ENCODE measurements around the gene SMIM28. TPM values are rescaled to one million over a fixed set of nuclear protein-coding genes. Genes with fewer than 3 reads are reported as not detected.

Gene SMIM28
- total RNA-seq, 1 donor from 2014 or later: not detected

DNA sequence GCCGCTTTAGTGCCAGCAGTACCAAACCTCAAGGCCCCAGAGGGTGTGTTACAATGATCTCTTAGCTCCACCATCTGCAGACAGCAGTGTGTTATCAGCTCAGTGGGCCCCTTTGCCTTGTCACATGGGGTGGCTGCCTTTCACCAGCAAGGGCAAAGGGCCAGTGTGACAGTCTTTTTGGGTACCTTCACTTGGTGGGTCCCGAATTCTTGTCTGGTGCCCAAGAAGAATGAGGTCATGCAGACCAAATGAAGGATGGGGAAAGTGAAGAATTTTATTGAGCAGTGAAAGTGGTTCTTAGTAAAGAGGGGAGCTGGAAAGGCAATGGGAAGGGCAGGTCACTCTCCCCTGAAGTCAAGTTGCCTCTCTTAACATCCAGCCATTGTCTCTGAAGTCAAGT lies 2.9 kb upstream of the SMIM28 start:
- no peak for DNase-seq (ENCODE audit: low spot score in 2 of 2)
- no peak overlapping the region for H3K4me3 ChIP-seq
- intact Hi-C loops (cut with DNase I): no loop called here
- no peaks in the 10 kb centered on the region for H3K36me3 ChIP-seq
- no peaks in the 10 kb centered on the region for H3K9me3 ChIP-seq
- TF ChIP-seq, protein P1, sequence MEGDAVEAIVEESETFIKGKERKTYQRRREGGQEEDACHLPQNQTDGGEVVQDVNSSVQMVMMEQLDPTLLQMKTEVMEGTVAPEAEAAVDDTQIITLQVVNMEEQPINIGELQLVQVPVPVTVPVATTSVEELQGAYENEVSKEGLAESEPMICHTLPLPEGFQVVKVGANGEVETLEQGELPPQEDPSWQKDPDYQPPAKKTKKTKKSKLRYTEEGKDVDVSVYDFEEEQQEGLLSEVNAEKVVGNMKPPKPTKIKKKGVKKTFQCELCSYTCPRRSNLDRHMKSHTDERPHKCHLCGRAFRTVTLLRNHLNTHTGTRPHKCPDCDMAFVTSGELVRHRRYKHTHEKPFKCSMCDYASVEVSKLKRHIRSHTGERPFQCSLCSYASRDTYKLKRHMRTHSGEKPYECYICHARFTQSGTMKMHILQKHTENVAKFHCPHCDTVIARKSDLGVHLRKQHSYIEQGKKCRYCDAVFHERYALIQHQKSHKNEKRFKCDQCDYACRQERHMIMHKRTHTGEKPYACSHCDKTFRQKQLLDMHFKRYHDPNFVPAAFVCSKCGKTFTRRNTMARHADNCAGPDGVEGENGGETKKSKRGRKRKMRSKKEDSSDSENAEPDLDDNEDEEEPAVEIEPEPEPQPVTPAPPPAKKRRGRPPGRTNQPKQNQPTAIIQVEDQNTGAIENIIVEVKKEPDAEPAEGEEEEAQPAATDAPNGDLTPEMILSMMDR (IDR thresholded peaks at IDR 0.05): no peak
- H3K27ac ChIP-seq: no peak overlapping the region
- H3K4me1 ChIP-seq: no peaks in the 10 kb centered on the region
- H3K27me3 ChIP-seq: no peaks in the 10 kb centered on the region

DNA sequence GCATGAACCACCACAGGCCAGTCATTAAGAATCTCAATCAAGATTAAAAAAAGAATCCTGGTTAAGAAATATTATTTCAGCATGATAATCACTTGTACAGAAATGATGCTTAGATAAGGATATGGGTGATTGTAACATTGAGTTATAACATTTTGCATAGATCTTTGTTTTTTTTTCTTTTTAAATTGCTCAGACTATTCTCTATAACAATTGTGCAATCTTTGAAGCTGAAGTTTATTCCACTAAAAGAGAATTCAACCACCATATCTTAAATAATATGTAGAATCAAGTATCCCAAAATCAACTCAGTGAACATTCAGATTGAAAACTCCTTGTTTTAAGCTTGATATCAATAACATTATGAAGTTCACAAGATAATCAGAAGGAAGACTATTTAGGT lies 663 bp upstream of the SMIM28 start:
- TF ChIP-seq, protein P1 (IDR thresholded peaks at IDR 0.05): no peak
- intact Hi-C loops (cut with DNase I): no loop called here
- H3K4me3 ChIP-seq: no peak overlapping the region
- DNase-seq (ENCODE audit: low spot score in 2 of 2): no peak
- H3K27me3 ChIP-seq: no peaks in the 10 kb centered on the region
- H3K9me3 ChIP-seq: no peaks in the 10 kb centered on the region
- H3K36me3 ChIP-seq: no peaks in the 10 kb centered on the region
- H3K4me1 ChIP-seq: no peaks in the 10 kb centered on the region
- H3K27ac ChIP-seq: no peak overlapping the region

DNA sequence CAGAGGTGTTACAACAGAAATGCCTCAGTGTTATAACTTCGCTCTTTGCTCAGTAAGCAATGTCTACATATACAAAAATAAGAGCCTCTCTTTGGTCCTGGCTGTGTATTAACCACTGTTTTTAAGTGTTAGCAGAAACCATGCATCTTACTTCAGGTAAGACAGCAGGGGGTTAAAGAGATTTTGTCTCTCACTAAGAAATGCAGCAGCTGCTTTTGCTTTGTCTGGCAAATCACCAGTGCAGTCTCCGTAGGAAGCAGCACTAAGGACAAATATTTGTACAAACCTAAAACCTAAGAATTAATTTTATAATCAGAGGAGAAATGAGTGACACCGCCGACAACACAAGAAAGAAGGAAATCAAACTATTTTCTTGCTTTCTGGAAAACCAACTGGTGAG lies 758 bp downstream of the SMIM28 start:
- H3K4me3 ChIP-seq: no peak overlapping the region
- TF ChIP-seq, protein P1 (IDR thresholded peaks at IDR 0.05): no peak
- DNase-seq (ENCODE audit: low spot score in 2 of 2): no peak
- H3K27ac ChIP-seq: no peak overlapping the region
- intact Hi-C loops (cut with DNase I): no loop called here
- no peaks in the 10 kb centered on the region for H3K27me3 ChIP-seq
- no peaks in the 10 kb centered on the region for H3K36me3 ChIP-seq
- H3K9me3 ChIP-seq: no peaks in the 10 kb centered on the region
- no peaks in the 10 kb centered on the region for H3K4me1 ChIP-seq

DNA sequence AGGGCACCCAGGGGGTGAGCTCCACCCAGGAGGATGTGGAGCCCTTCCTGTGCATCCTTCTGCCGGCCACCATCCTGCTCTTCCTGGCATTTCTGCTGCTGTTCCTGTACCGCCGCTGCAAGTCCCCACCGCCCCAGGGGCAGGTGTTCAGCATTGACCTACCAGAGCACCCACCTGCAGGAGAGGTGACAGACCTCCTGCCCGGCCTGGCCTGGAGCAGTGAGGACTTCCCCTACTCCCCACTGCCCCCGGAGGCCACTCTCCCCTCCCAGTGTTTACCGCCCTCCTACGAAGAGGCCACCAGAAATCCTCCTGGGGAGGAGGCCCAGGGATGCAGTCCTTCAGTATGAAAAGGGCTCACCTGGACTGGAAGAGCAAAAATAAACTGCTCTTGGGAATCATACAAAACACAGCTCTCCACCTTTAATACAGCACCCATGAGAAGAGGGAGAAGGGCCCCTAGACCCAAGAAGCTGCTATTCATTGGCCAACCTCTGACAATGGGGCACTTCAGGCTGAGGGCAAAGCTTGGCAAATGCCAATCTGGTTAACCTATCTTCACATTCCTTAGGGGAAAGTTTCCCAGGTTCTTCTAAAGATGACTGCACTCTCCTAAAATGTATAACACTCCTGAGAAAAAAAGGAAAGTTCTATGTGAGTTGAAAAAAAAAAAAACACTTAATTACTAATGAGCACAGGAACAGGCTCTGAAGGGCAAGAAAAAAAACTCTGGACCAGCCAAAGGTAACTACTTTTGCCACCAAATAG lies 5.0 kb downstream of the SMIM28 start:
- no peaks in the 10 kb centered on the region for H3K4me1 ChIP-seq
- intact Hi-C loops (cut with DNase I): no loop called here
- TF ChIP-seq, protein P1 (IDR thresholded peaks at IDR 0.05): no peak
- H3K9me3 ChIP-seq: no peaks in the 10 kb centered on the region
- no peak overlapping the region for H3K27ac ChIP-seq
- no peaks in the 10 kb centered on the region for H3K36me3 ChIP-seq
- DNase-seq (ENCODE audit: low spot score in 2 of 2): no peak
- H3K27me3 ChIP-seq: no peaks in the 10 kb centered on the region
- H3K4me3 ChIP-seq: no peak overlapping the region

DNA sequence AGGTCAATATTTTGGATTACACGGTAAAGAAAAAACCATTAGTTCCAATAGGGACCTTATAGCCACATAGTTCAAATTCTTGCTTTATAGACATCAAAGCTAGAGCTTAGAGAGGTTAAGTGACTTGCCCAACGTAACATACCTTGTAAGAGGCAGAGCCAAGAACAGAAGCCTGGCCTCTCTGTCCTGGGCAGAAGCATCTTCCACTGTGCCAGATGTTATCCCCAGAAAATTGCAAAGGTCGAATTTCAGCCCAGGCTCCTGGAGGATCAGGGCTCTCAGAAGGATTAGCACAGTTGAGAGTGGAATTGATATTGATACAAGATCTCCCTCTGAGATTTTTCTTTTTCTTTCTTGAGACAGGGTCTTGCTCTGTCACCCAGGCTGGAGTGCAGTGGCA lies 6.1 kb downstream of the SMIM28 start:
- TF ChIP-seq, protein P1 (IDR thresholded peaks at IDR 0.05): no peak
- no peaks in the 10 kb centered on the region for H3K36me3 ChIP-seq
- intact Hi-C loops (cut with DNase I): no loop called here
- H3K4me1 ChIP-seq: no peaks in the 10 kb centered on the region
- DNase-seq (ENCODE audit: low spot score in 2 of 2): no peak
- no peak overlapping the region for H3K4me3 ChIP-seq
- no peak overlapping the region for H3K27ac ChIP-seq
- no peaks in the 10 kb centered on the region for H3K9me3 ChIP-seq
- H3K27me3 ChIP-seq: no peaks in the 10 kb centered on the region

All from ascending aorta (tissue), 2 donors.